ENCODE results near the gene AQR. TPM values are rescaled to one million over a fixed set of nuclear protein-coding genes. Genes with fewer than 3 reads are reported as not detected.

AQR gene
- total RNA-seq, 2 experiments from 2014 or later, result 39.2 to 62.0 TPM

GRCh38 chr15:34883042-34883441 lies 86.5 kb downstream of the AQR start:
- H3K9me3 Mint-ChIP-seq (ENCODE audit: low read depth), result no peaks in the 10 kb centered on the region
- H3K36me3 Mint-ChIP-seq (ENCODE audit: low read depth), result peaks cover 60% of the 10 kb centered on the region
- intact Hi-C loops (cut with DNase I, micrococcal nuclease), result no loop called here
- CTCF ChIA-PET, result interaction anchor here (1.6 kb wide), 1 partner anchor 12 kb away, joined by 4 read pairs; no protein-coding TSS in a partner anchor
- no peak overlapping the region for H3K4me3 Mint-ChIP-seq
- no peak for DNase-seq
- no peak overlapping the region for H3K27ac Mint-ChIP-seq
- no peak for ATAC-seq
- H3K4me1 Mint-ChIP-seq, result peaks cover 3% of the 10 kb centered on the region
- no peaks in the 10 kb centered on the region for H3K27me3 Mint-ChIP-seq
- POLR2A ChIA-PET, result no interaction called here

DNA sequence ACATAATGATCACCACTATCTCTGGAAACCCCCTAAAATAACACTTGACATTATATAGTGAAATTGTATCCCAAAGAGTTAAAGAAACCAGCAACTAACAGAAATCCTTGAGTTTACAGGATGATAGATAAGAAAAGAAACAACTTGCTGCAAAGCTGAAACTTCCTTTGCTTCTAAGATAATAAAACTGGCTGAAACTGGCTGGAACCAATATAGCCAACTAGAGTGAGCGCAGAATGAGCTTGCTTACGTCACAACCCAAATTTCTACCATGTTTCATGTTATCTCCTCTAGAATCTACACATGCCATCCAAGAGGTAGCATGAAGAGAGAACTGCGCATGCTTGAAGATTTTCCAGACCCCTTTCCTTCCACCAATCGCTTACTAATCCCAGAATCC lies 90.4 kb downstream of the AQR start:
- no peaks in the 10 kb centered on the region for H3K27me3 Mint-ChIP-seq
- POLR2A ChIA-PET, result no interaction called here
- ATAC-seq (no peak), DNase-seq (no peak)
- peaks cover 55% of the 10 kb centered on the region for H3K36me3 Mint-ChIP-seq (ENCODE audit: low read depth)
- H3K4me3 Mint-ChIP-seq, result no peak overlapping the region
- H3K4me1 Mint-ChIP-seq, result no peaks in the 10 kb centered on the region
- no peak overlapping the region for H3K27ac Mint-ChIP-seq
- CTCF ChIA-PET, result interaction anchor here (0.6 to 1.4 kb wide), 2 partner anchors 9 to 16 kb away, joined by 3 to 5 read pairs; no protein-coding TSS in a partner anchor
- intact Hi-C loops (cut with DNase I, micrococcal nuclease), result no loop called here
- H3K9me3 Mint-ChIP-seq (ENCODE audit: low read depth), result no peaks in the 10 kb centered on the region

DNA sequence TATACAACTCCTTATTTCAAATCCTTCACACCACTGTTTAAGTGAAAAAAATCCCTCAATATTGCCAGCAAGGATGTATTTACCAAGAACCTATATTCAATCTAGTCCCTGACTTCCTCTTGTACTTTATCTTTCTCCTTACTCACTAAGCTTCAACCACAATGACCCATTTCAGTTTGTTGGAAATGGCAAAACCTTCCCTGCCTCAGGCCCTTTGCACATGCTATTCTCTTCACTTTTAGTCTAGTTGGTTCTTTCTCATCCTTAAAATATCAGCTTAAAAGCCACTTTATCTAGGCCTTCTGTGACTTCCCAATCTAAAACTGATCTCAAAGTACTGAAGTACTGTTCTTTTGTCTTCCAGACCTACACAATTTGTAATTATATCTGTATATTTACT lies 92.9 kb downstream of the AQR start:
- ATAC-seq (no peak), DNase-seq (no peak)
- Mint-ChIP-seq H3K4me3 (no peak overlapping the region), H3K27ac (no peak overlapping the region), H3K27me3 (no peaks in the 10 kb centered on the region), H3K4me1 (no peaks in the 10 kb centered on the region), H3K36me3 (ENCODE audit: low read depth) (peaks cover 55% of the 10 kb centered on the region), H3K9me3 (ENCODE audit: low read depth) (no peaks in the 10 kb centered on the region)
- intact Hi-C loops (cut with DNase I, micrococcal nuclease), result no loop called here
- POLR2A ChIA-PET, result no interaction called here
- CTCF ChIA-PET, result interaction anchor here (1.2 kb wide), 1 partner anchor 33 kb away, joined by 3 read pairs; no protein-coding TSS in a partner anchor

DNA sequence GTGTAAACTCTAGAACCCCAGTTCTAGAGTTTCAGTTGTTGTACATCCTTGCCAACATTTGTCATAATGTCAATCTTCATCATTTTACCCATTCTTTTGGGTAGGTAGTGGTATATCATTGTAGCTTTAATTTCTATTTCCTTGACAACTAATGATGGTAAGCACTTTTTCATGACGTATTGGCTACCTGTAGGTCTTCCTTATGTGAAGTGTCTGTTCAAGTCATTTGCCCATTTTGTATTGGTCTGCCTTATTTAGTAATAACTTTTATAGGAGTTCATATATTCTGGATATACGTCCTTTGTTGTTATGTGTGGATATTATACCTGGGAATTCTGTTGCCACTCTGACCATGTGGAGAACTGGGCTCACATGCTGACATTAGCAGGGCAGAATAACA lies 100.4 kb downstream of the AQR start:
- H3K27ac Mint-ChIP-seq, result no peak overlapping the region
- H3K27me3 Mint-ChIP-seq, result no peaks in the 10 kb centered on the region
- H3K9me3 Mint-ChIP-seq (ENCODE audit: low read depth), result peaks cover 3% of the 10 kb centered on the region
- H3K4me1 Mint-ChIP-seq, result no peaks in the 10 kb centered on the region
- ATAC-seq (no peak), DNase-seq (no peak)
- ChIA-PET POLR2A (no interaction called here), CTCF (interaction anchor here (1.1 to 1.6 kb wide), 3 partner anchors 10 to 50 kb away, joined by 3 to 4 read pairs (median 3); no protein-coding TSS in a partner anchor)
- intact Hi-C loops (cut with DNase I, micrococcal nuclease), result no loop called here
- H3K36me3 Mint-ChIP-seq (ENCODE audit: low read depth), result peaks cover 62% of the 10 kb centered on the region
- no peak overlapping the region for H3K4me3 Mint-ChIP-seq

DNA sequence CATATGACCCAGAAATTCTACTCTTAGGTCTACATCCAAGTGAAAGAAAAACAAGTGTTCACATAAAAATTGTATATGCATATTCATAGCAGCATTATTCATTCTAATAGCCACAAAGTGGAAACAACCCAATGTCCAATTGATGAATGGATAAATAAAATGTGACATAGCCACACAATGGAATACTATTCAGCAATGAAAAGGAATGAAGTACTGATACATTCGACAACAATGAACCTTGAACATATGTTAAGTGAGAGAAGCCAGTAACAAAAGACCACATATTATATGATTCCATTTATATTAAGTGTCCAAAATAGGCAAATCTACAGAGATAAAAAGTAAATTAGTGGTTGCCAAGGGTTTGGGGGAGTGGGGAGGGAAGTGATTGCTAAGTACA lies 104.0 kb downstream of the AQR start:
- intact Hi-C loops (cut with DNase I, micrococcal nuclease), result no loop called here
- H3K4me1 Mint-ChIP-seq, result no peaks in the 10 kb centered on the region

GRCh38 chr15:34861214-34861613 lies 108.3 kb downstream of the AQR start:
- Mint-ChIP-seq H3K4me3 (no peak overlapping the region), H3K9me3 (ENCODE audit: low read depth) (no peaks in the 10 kb centered on the region), H3K36me3 (ENCODE audit: low read depth) (peaks cover 35% of the 10 kb centered on the region), H3K4me1 (no peaks in the 10 kb centered on the region), H3K27ac (no peak overlapping the region), H3K27me3 (no peaks in the 10 kb centered on the region)
- DNase-seq (no peak), ATAC-seq (no peak)
- intact Hi-C loops (cut with DNase I, micrococcal nuclease), result no loop called here
- POLR2A ChIA-PET, result no interaction called here
- CTCF ChIA-PET, result interaction anchor here (0.5 kb wide), 1 partner anchor 893 kb away, joined by 3 read pairs; the partner anchor contains the start of gene CHRM5

More for the DNA sequence above, 104.0 kb downstream of the AQR start:
- ATAC-seq, result no peak
- POLR2A ChIA-PET, result no interaction called here
- no peak for DNase-seq
- CTCF ChIA-PET, result no interaction called here
- Mint-ChIP-seq H3K27ac (no peak overlapping the region), H3K36me3 (ENCODE audit: low read depth) (peaks cover 49% of the 10 kb centered on the region), H3K9me3 (ENCODE audit: low read depth) (peaks cover 3% of the 10 kb centered on the region), H3K27me3 (no peaks in the 10 kb centered on the region), H3K4me3 (no peak overlapping the region)

DNA sequence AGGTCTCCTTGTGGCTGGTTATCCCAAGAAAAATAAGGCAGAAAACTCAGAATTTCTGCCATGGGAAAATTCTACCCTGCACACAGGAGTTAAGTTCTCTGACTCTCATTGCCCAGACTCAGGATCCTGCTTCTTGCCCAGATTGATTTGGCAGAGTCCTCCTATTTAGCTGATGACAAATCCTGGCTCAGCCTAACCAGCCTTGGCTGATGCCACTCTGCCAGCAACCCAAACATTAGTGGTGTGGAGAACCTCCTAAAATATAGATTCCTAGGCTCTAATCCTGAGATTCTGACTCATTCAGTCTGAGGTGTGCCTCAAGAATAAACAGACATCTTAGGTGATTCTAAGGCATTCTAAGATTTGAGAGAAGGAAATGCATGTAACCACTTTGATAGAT lies 113.6 kb downstream of the AQR start:
- no peaks in the 10 kb centered on the region for H3K27me3 Mint-ChIP-seq
- no peak overlapping the region for H3K27ac Mint-ChIP-seq
- ChIA-PET CTCF (interaction anchor here (0.6 kb wide), 1 partner anchor 32 kb away, joined by 3 read pairs; no protein-coding TSS in a partner anchor), POLR2A (no interaction called here)
- peaks cover 33% of the 10 kb centered on the region for H3K36me3 Mint-ChIP-seq (ENCODE audit: low read depth)
- no peak for DNase-seq
- no peak overlapping the region for H3K4me3 Mint-ChIP-seq
- H3K9me3 Mint-ChIP-seq (ENCODE audit: low read depth), result no peaks in the 10 kb centered on the region
- H3K4me1 Mint-ChIP-seq, result peaks cover 10% of the 10 kb centered on the region
- ATAC-seq, result no peak
- intact Hi-C loops (cut with DNase I, micrococcal nuclease), result no loop called here

DNA sequence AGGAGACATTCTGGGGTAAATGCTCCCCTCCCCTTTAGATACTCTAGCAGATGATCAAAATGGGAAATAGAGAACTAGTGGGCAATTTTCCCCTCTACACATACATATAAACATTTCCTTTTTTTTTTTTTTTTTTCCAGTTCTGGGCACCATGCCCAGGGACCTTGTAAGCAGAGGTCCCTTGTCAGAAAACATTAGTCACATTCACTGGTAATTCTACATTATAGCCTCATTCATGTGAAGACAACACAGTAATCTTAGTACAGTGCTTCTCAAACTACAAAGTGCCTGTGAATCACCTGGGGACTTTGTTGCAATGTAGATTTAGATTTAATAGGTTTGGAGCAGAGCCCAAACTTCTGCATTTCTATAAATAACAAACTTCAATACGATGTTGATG lies 114.1 kb downstream of the AQR start:
- H3K36me3 Mint-ChIP-seq (ENCODE audit: low read depth), result peaks cover 33% of the 10 kb centered on the region
- ATAC-seq, result peak; percentile 83

GRCh38 chr15:34854232-34854631 lies 115.3 kb downstream of the AQR start:
- intact Hi-C loops (cut with DNase I, micrococcal nuclease), result no loop called here
- ATAC-seq, result no peak
- DNase-seq, result no peak
- peaks cover 30% of the 10 kb centered on the region for H3K36me3 Mint-ChIP-seq (ENCODE audit: low read depth)
- H3K4me1 Mint-ChIP-seq, result peaks cover 10% of the 10 kb centered on the region
- no peaks in the 10 kb centered on the region for H3K9me3 Mint-ChIP-seq (ENCODE audit: low read depth)
- no peak overlapping the region for H3K4me3 Mint-ChIP-seq
- no peaks in the 10 kb centered on the region for H3K27me3 Mint-ChIP-seq
- POLR2A ChIA-PET, result interaction anchor here (0.7 kb wide), 1 partner anchor 478 kb away, joined by 4 read pairs; no protein-coding TSS in a partner anchor
- CTCF ChIA-PET, result no interaction called here
- no peak overlapping the region for H3K27ac Mint-ChIP-seq

More for the DNA sequence above, 114.1 kb downstream of the AQR start:
- no peak for DNase-seq
- Mint-ChIP-seq H3K4me1 (peaks cover 10% of the 10 kb centered on the region), H3K9me3 (ENCODE audit: low read depth) (no peaks in the 10 kb centered on the region), H3K27ac (no peak overlapping the region), H3K4me3 (no peak overlapping the region), H3K27me3 (no peaks in the 10 kb centered on the region)
- intact Hi-C loops (cut with DNase I, micrococcal nuclease), result no loop called here
- POLR2A ChIA-PET, result no interaction called here
- CTCF ChIA-PET, result interaction anchor here (0.6 kb wide), 1 partner anchor 31 kb away, joined by 3 read pairs; no protein-coding TSS in a partner anchor

DNA sequence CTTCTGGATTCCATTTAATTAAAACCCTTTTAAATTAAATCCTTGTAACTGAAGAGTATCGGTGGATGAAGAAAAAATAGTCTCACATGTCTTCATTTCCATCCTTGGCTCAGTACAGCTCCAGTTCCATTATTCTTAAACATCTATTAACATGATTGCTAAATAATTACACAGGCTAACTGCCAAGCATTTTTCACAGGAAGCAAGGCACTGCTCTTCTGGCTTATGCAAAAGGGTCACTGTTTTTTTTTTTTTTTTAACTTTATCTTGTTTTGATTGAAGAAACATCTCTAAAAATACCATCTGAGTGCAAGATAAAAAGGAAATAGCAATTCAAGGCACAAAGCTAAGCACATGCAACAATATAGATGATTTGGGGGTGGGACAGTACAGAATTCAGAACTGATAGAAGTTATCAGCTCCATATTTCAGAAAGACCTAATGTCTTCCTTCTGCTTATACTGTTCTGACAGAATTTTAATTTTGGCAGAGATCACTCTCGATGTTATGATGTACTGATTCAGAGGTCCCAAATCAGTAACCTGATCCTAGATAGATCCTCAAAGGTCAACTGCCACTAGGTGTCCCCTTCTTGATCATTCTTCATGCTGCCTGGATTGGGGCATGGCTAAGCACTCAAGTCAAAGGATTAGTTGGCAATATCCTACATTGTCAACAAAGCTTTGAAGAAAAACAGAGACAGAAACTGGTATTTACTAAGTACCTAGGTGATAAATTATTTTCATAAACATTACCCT lies 116.4 kb downstream of the AQR start:
- ChIA-PET CTCF (interaction anchor here (0.6 kb wide), 1 partner anchor 64 kb away, joined by 3 read pairs; no protein-coding TSS in a partner anchor), POLR2A (no interaction called here)
- ATAC-seq, result no peak
- H3K27ac Mint-ChIP-seq, result no peak overlapping the region
- intact Hi-C loops (cut with DNase I, micrococcal nuclease), result no loop called here
- H3K4me1 Mint-ChIP-seq, result peaks cover 10% of the 10 kb centered on the region
- no peaks in the 10 kb centered on the region for H3K9me3 Mint-ChIP-seq (ENCODE audit: low read depth)
- H3K36me3 Mint-ChIP-seq (ENCODE audit: low read depth), result peaks cover 24% of the 10 kb centered on the region
- no peaks in the 10 kb centered on the region for H3K27me3 Mint-ChIP-seq
- DNase-seq, result no peak
- no peak overlapping the region for H3K4me3 Mint-ChIP-seq

- H3K36me3 Mint-ChIP-seq (ENCODE audit: low read depth), result peaks cover 17% of the 10 kb centered on the region
- ChIA-PET CTCF (interaction anchor here (0.6 kb wide), 1 partner anchor 868 kb away, joined by 4 read pairs; no protein-coding TSS in a partner anchor), POLR2A (no interaction called here)
- ATAC-seq (no peak), DNase-seq (no peak)
- intact Hi-C loops (cut with DNase I, micrococcal nuclease), result no loop called here
- H3K4me3 Mint-ChIP-seq, result no peak overlapping the region
- H3K27ac Mint-ChIP-seq, result no peak overlapping the region
- no peaks in the 10 kb centered on the region for H3K27me3 Mint-ChIP-seq
- peaks cover 10% of the 10 kb centered on the region for H3K4me1 Mint-ChIP-seq
- H3K9me3 Mint-ChIP-seq (ENCODE audit: low read depth), result no peaks in the 10 kb centered on the region
These were observed 117.8 kb downstream of the AQR start for GRCh38 chr15:34851751-34852150.

DNA sequence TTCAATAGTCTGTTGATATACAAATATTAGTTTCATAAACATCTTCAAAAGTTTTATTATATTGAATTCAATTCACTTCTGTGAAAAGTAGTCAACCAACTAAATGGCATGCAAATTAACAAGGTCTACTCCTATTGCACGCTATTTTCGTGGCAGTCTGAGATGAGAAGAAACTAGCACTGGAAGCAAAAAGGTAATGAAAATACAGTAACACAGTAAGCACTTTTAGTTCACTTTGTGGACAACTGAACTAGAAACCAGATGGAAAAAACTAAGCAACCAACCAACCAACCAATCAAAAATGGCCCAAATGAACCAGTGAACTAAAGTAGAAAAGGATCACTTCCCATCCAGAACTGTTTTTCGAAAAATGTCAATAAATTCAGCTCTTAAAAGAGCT lies 118.5 kb downstream of the AQR start:
- H3K4me1 Mint-ChIP-seq, result peaks cover 10% of the 10 kb centered on the region
- H3K27me3 Mint-ChIP-seq, result no peaks in the 10 kb centered on the region
- ATAC-seq (no peak), DNase-seq (no peak)
- no peaks in the 10 kb centered on the region for H3K9me3 Mint-ChIP-seq (ENCODE audit: low read depth)
- CTCF ChIA-PET, result no interaction called here
- POLR2A ChIA-PET, result no interaction called here
- H3K27ac Mint-ChIP-seq, result no peak overlapping the region
- no peak overlapping the region for H3K4me3 Mint-ChIP-seq
- peaks cover 13% of the 10 kb centered on the region for H3K36me3 Mint-ChIP-seq (ENCODE audit: low read depth)
- intact Hi-C loops (cut with DNase I, micrococcal nuclease), result no loop called here
